HG02870 (cell line): ENCODE results near the gene GINS1.
"Not testable (repeated sequence)": the region's sequence is repeated elsewhere in the genome, so short reads cannot be mapped to it uniquely, and the experiment has no call there.

ENCODE experiments used
- ATAC-seq: cut with Tn5 transposase; IDR thresholded peaks from one replicate; pipeline ENCODE4 v1.9.1; 2021; ENCODE audit warnings: mild to moderate bottlenecking, moderate library complexity; ENCODE audit not compliant: unreplicated experiment

Gene GINS1

GRCh38 chr20:25389858-25390537 is 17.5 kb upstream of the GINS1 start:
- ATAC-seq = peak; percentile 28

- ATAC-seq = peak; percentile 90
These were observed 16.6 kb upstream of the GINS1 start, which contains the start of gene ABHD12 for GRCh38 chr20:25390538-25391528. TSS of gene ABHD12 (minus strand) at chr20:25390835. CDS start at chr20:25390703, 132 bp downstream.

GRCh38 chr20:25394276-25394675 is 13.2 kb upstream of the GINS1 start:
- ATAC-seq = no peak

- no peak for ATAC-seq
These were observed 12.5 kb upstream of the GINS1 start for GRCh38 chr20:25394996-25395395.

GRCh38 chr20:25397096-25397495 is 10.4 kb upstream of the GINS1 start:
- ATAC-seq = no peak

GRCh38 chr20:25397821-25398220 is 9.7 kb upstream of the GINS1 start:
- ATAC-seq = no peak

- ATAC-seq = no peak
These were observed 9.0 kb upstream of the GINS1 start for GRCh38 chr20:25398376-25399036.

GRCh38 chr20:25399037-25399430 is 8.4 kb upstream of the GINS1 start:
- ATAC-seq = peak; percentile 66

GRCh38 chr20:25400291-25400732 is 7.2 kb upstream of the GINS1 start:
- ATAC-seq = not testable (repeated sequence)

GRCh38 chr20:25402583-25402982 is 4.9 kb upstream of the GINS1 start:
- no peak for ATAC-seq

- no peak for ATAC-seq
These were observed 686 bp downstream of the GINS1 start for GRCh38 chr20:25408170-25408547.

GRCh38 chr20:25408890-25409289 is 1.4 kb downstream of the GINS1 start:
- ATAC-seq = no peak

GRCh38 chr20:25418776-25419175 is 11.3 kb downstream of the GINS1 start:
- no peak for ATAC-seq

- no peak for ATAC-seq
These were observed 13.6 kb downstream of the GINS1 start for GRCh38 chr20:25421102-25421501.

GRCh38 chr20:25422032-25422431 is 14.6 kb downstream of the GINS1 start:
- no peak for ATAC-seq

GRCh38 chr20:25424536-25424935 is 17.1 kb downstream of the GINS1 start:
- ATAC-seq = no peak

GRCh38 chr20:25437153-25437581 is 29.7 kb downstream of the GINS1 start:
- ATAC-seq = no peak

GRCh38 chr20:25439328-25439727 is 31.9 kb downstream of the GINS1 start:
- no peak for ATAC-seq

GRCh38 chr20:25444556-25444955 is 37.1 kb downstream of the GINS1 start:
- ATAC-seq = no peak

GRCh38 chr20:25447671-25448070 is 40.2 kb downstream of the GINS1 start:
- ATAC-seq = no peak

GRCh38 chr20:25452333-25452732 is 44.9 kb downstream of the GINS1 start:
- ATAC-seq = no peak
